ENCODE results near the gene MAPRE3. TPM values are rescaled to one million over a fixed set of nuclear protein-coding genes. Genes with fewer than 3 reads are reported as not detected.
A peak's percentile ranks its signal among the peaks of the same experiment; 100 is the strongest.

Gene MAPRE3
- polyA plus RNA-seq, 6 donors from 2014 or later, result 1.2 to 4.2 (median 1.4) TPM

- Mint-ChIP-seq H3K36me3 (peaks cover 16 to 18% of the 10 kb centered on the region in 2 donors), H3K4me3 (peak overlapping the region; percentile 92 to 99 (median 97)), H3K27ac (peak overlapping the region; percentile 98 to 100 (median 100)), H3K4me1 (peaks cover 20 to 34% (median 22%) of the 10 kb centered on the region in 3 donors), H3K9me3 (peaks cover 0 to 11% (median 2%) of the 10 kb centered on the region in 7 donors), H3K27me3 (peaks cover 0 to 12% (median 11%) of the 10 kb centered on the region in 3 donors)
- DNase-seq (peak; percentile 91), ATAC-seq (ENCODE audit: low read depth in 2 of 2) (peak; percentile 59 to 60)
These were observed 80.0 kb downstream of the MAPRE3 start for GRCh38 chr2:27050281-27050995.

- DNase-seq, result peak; percentile 96
- peak; percentile 75 to 77 for ATAC-seq (ENCODE audit: low read depth in 2 of 2)
- peaks cover 0 to 12% (median 11%) of the 10 kb centered on the region in 3 donors for H3K27me3 Mint-ChIP-seq
- H3K4me3 Mint-ChIP-seq, result peak within 1 kb of the TSS; percentile 92 to 99 (median 97)
- peaks cover 0 to 11% (median 2%) of the 10 kb centered on the region in 7 donors for H3K9me3 Mint-ChIP-seq
- peaks cover 20 to 34% (median 22%) of the 10 kb centered on the region in 3 donors for H3K4me1 Mint-ChIP-seq
- H3K27ac Mint-ChIP-seq, result peak within 1 kb of the TSS; percentile 98 to 100 (median 100)
- peaks cover 18 to 22% of the 10 kb centered on the region in 2 donors for H3K36me3 Mint-ChIP-seq
These were observed 80.8 kb downstream of the MAPRE3 start, which contains the start of gene AGBL5 for GRCh38 chr2:27050996-27051901. Gene AGBL5 (plus strand): TSS chr2:27051668. CDS start chr2:27052959, 1,291 bp downstream.

- ATAC-seq (ENCODE audit: low read depth in 2 of 2), result no peak
- Mint-ChIP-seq H3K36me3 (peaks cover 18 to 22% of the 10 kb centered on the region in 2 donors), H3K4me1 (peaks cover 20 to 34% (median 22%) of the 10 kb centered on the region in 3 donors), H3K27ac (peak overlapping the region; percentile 77 to 100 (median 90)), H3K9me3 (peaks cover 0 to 11% (median 2%) of the 10 kb centered on the region in 7 donors), H3K27me3 (peaks cover 0 to 12% (median 11%) of the 10 kb centered on the region in 3 donors), H3K4me3 (peak overlapping the region; percentile 87 to 97 (median 92))
- DNase-seq, result no peak
These were observed 81.6 kb downstream of the MAPRE3 start for GRCh38 chr2:27051902-27052645.

- no peak for ATAC-seq (ENCODE audit: low read depth in 2 of 2)
- Mint-ChIP-seq H3K27ac (peak overlapping the region in 3 of 6 donors; percentile 6 to 53 (median 44)), H3K4me3 (peak overlapping the region in 6 of 8 donors; percentile 25 to 95 (median 62)), H3K27me3 (peaks cover 0 to 12% (median 11%) of the 10 kb centered on the region in 3 donors), H3K36me3 (peaks cover 18 to 22% of the 10 kb centered on the region in 2 donors), H3K9me3 (peaks cover 0 to 11% (median 2%) of the 10 kb centered on the region in 7 donors), H3K4me1 (peaks cover 20 to 34% (median 22%) of the 10 kb centered on the region in 3 donors)
- DNase-seq, result no peak
These were observed 82.9 kb downstream of the MAPRE3 start for GRCh38 chr2:27053321-27053720.

- Mint-ChIP-seq H3K4me1 (peaks cover 20 to 35% (median 22%) of the 10 kb centered on the region in 3 donors), H3K4me3 (peak overlapping the region in 5 of 8 donors; percentile 4 to 95 (median 54)), H3K27ac (peak overlapping the region in 2 of 6 donors; percentile 14 to 54), H3K27me3 (peaks cover 0 to 12% (median 11%) of the 10 kb centered on the region in 3 donors), H3K9me3 (peaks cover 0 to 11% (median 2%) of the 10 kb centered on the region in 7 donors), H3K36me3 (peaks cover 18 to 22% of the 10 kb centered on the region in 2 donors)
- DNase-seq (no peak), ATAC-seq (ENCODE audit: low read depth in 2 of 2) (no peak)
These were observed 83.3 kb downstream of the MAPRE3 start for GRCh38 chr2:27053776-27054175.

- H3K9me3 Mint-ChIP-seq, result peaks cover 0 to 11% (median 2%) of the 10 kb centered on the region in 7 donors
- H3K27ac Mint-ChIP-seq, result no peak overlapping the region
- DNase-seq (no peak), ATAC-seq (ENCODE audit: low read depth in 2 of 2) (no peak)
- peaks cover 18 to 35% (median 19%) of the 10 kb centered on the region in 3 donors for H3K4me1 Mint-ChIP-seq
- peak overlapping the region in 2 of 8 donors; percentile 23 to 95 for H3K4me3 Mint-ChIP-seq
- H3K27me3 Mint-ChIP-seq, result peaks cover 0 to 12% (median 11%) of the 10 kb centered on the region in 3 donors
- H3K36me3 Mint-ChIP-seq, result peaks cover 18 to 22% of the 10 kb centered on the region in 2 donors
These were observed 84.3 kb downstream of the MAPRE3 start for GRCh38 chr2:27054721-27055120.

- H3K9me3 Mint-ChIP-seq, result no peaks in the 10 kb centered on the region
- no peak overlapping the region for H3K4me3 Mint-ChIP-seq
- H3K27me3 Mint-ChIP-seq, result no peaks in the 10 kb centered on the region
- ATAC-seq (ENCODE audit: low read depth in 2 of 2), result no peak
- peak overlapping the region in 1 of 6 donors; percentile 49 for H3K27ac Mint-ChIP-seq
- peaks cover 1 to 13% (median 9%) of the 10 kb centered on the region in 3 donors for H3K4me1 Mint-ChIP-seq
- DNase-seq, result no peak
- H3K36me3 Mint-ChIP-seq, result peaks cover 7 to 10% of the 10 kb centered on the region in 2 donors
These were observed 86.7 kb downstream of the MAPRE3 start for GRCh38 chr2:27057184-27057583.

- no peak for ATAC-seq (ENCODE audit: low read depth in 2 of 2)
These were observed 87.8 kb downstream of the MAPRE3 start for GRCh38 chr2:27058210-27058609.

GRCh38 chr2:27059141-27059820 is 88.8 kb downstream of the MAPRE3 start:
- Mint-ChIP-seq H3K9me3 (no peaks in the 10 kb centered on the region), H3K27ac (peak overlapping the region in 1 of 6 donors; percentile 84), H3K4me1 (peaks cover 5 to 21% (median 12%) of the 10 kb centered on the region in 3 donors), H3K36me3 (peaks cover 10 to 14% of the 10 kb centered on the region in 2 donors), H3K4me3 (peak overlapping the region in 1 of 8 donors; percentile 51), H3K27me3 (no peaks in the 10 kb centered on the region)
- DNase-seq (no peak), ATAC-seq (ENCODE audit: low read depth in 2 of 2) (no peak)

More at GRCh38 chr2:27058210-27058609, 87.8 kb downstream of the MAPRE3 start:
- Mint-ChIP-seq H3K4me3 (no peak overlapping the region), H3K27me3 (no peaks in the 10 kb centered on the region), H3K9me3 (no peaks in the 10 kb centered on the region), H3K36me3 (peaks cover 10 to 14% of the 10 kb centered on the region in 2 donors), H3K4me1 (peaks cover 5 to 14% (median 8%) of the 10 kb centered on the region in 3 donors), H3K27ac (no peak overlapping the region)
- no peak for DNase-seq

GRCh38 chr2:27060323-27060722 is 89.9 kb downstream of the MAPRE3 start:
- Mint-ChIP-seq H3K27me3 (no peaks in the 10 kb centered on the region), H3K27ac (no peak overlapping the region), H3K9me3 (no peaks in the 10 kb centered on the region), H3K4me1 (peaks cover 3 to 24% (median 16%) of the 10 kb centered on the region in 3 donors), H3K36me3 (peaks cover 5 to 10% of the 10 kb centered on the region in 2 donors), H3K4me3 (no peak overlapping the region)
- ATAC-seq (ENCODE audit: low read depth in 2 of 2), result no peak
- DNase-seq, result no peak

GRCh38 chr2:27065128-27065527 is 94.7 kb downstream of the MAPRE3 start:
- Mint-ChIP-seq H3K4me1 (peaks cover 32 to 59% (median 36%) of the 10 kb centered on the region in 3 donors), H3K36me3 (peaks cover 0 to 6% of the 10 kb centered on the region in 2 donors), H3K27me3 (no peaks in the 10 kb centered on the region), H3K27ac (peak overlapping the region in 2 of 6 donors; percentile 22 to 63), H3K4me3 (no peak overlapping the region), H3K9me3 (no peaks in the 10 kb centered on the region)
- DNase-seq (no peak), ATAC-seq (ENCODE audit: low read depth in 2 of 2) (no peak)

- H3K4me3 Mint-ChIP-seq, result peak overlapping the region in 1 of 8 donors; percentile 68
- peak overlapping the region in 2 of 6 donors; percentile 29 to 57 for H3K27ac Mint-ChIP-seq
- no peaks in the 10 kb centered on the region for H3K27me3 Mint-ChIP-seq
- H3K4me1 Mint-ChIP-seq, result peaks cover 43 to 74% (median 47%) of the 10 kb centered on the region in 3 donors
- ATAC-seq (ENCODE audit: low read depth in 2 of 2) (no peak), DNase-seq (no peak)
- peaks cover 0 to 5% of the 10 kb centered on the region in 2 donors for H3K36me3 Mint-ChIP-seq
- H3K9me3 Mint-ChIP-seq, result no peaks in the 10 kb centered on the region
These were observed 96.9 kb downstream of the MAPRE3 start for GRCh38 chr2:27067385-27067784.
